H4 (cell line): Measurements from ENCODE around the gene NMT1. TPM values are rescaled to one million over a fixed set of nuclear protein-coding genes. Genes with fewer than 3 reads are reported as not detected.
A peak's percentile ranks its signal among the peaks of the same experiment; 100 is the strongest.

Source experiments
- DNase-seq: peaks from one replicate; pipeline ENCODE4 v3.0.0-alpha.2; 2015; ENCODE audit warnings: low spot score
- total RNA-seq: library from RNA; depleted of rRNA; stranded (reverse); fragments of >200 nt; shearing (Covaris generic); gene quantifications from 2 replicates; pipeline ENCODE4 v1.2.3, GENCODE V29; 2014

The NMT1 gene
- total RNA-seq, 1 experiment from 2014 or later, result 119 TPM

DNA sequence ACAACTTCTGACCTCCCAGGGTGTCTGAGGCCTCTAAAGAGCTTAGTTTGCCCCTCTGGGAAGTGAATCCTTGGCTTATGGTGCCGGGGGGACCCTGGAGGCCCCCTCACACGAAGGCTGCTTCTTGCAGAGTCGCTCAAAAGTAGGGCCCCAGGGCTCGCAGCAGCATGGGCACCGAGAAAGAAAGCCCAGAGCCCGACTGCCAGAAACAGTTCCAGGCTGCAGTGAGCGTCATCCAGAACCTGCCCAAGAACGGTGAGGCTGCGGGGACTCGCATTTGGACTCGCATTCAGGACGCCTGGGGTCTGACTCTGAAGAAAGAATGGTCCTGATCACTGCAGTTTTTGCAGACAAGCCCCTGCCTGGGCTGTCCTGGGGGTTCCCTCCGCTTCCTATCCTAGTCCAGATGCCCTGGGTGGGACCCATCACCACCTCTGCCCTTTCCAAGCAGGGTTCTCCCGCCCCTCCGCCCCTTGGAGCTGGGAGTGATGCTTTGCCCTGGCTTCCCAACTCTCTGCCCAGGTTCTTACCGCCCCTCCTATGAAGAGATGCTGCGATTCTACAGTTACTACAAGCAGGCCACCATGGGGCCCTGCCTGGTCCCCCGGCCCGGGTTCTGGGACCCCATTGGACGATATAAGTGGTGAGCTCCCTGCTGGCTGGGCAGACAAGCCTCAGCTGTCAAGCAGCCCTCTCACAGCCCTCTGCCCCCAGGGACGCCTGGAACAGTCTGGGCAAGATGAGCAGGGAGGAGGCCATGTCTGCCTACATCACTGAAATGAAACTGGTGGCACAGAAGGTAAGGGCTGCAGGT, 75.1 kb downstream of the NMT1 start:
- DNase-seq, result no peak

DNA sequence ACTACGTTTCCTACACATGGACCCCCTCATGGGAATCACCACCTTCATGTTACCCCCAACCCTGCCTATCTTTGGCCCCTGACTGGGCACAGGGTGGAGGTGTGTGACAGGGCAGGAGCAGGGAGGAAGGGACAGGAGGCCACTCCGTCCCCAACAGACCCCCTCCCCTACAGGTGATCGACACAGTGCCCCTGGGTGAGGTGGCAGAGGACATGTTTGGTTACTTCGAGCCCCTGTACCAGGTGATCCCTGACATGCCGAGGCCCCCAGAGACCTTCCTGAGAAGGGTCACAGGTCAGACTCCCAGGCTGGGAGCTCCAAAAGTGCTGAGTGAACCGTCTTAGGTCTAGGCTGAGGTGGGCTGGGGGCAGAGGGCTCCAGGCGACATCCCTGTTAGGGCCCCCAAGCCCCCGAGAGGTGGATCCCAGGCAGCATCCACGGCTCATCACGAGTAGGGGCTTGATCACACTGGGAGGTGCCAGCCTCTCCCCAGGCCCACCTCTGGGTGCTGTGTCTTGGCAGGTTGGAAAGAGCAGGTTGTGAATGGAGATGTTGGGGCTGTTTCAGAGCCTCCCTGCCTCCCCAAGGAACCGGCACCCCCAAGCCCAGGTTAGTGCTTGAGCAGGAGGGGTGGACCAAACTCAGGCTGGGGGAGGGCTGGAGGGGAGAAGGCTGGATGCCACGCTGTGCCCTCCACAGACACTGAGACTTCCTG, 75.9 kb downstream of the NMT1 start:
- DNase-seq, result no peak

DNA sequence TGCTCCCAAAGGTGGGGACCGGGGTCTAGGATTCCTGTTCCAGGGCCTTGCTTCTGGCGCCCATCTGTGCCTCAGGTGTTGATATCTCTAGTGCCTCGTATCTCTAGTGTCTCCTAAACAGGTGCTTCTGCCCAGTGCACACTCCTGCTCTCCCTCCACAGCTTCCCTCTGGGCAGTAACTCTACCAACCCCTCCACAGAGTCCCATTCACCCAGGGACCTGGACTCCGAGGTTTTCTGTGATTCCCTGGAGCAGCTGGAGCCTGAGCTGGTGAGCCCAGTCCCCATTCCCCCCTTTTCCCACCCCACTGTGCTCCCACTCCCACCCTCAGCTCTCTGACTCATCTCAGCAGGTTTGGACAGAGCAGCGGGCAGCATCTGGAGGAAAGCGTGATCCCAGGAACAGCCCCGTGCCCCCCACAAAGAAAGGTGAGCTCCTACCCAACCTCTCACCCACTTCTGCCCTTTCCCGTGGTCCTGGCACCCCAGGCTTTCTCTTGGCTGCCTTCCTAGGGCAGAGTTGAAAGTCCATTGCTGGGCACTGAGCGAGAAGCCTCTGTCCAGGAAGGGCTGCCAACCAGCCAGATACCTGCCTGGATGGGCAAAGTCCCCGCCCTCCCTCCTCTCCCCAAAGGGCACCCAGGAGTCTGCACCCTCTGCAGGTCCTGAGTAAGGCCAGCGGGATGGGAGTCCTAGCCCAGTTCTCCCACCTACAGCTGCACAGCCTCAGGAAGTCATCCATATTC, 76.6 kb downstream of the NMT1 start:
- DNase-seq, result no peak

DNA sequence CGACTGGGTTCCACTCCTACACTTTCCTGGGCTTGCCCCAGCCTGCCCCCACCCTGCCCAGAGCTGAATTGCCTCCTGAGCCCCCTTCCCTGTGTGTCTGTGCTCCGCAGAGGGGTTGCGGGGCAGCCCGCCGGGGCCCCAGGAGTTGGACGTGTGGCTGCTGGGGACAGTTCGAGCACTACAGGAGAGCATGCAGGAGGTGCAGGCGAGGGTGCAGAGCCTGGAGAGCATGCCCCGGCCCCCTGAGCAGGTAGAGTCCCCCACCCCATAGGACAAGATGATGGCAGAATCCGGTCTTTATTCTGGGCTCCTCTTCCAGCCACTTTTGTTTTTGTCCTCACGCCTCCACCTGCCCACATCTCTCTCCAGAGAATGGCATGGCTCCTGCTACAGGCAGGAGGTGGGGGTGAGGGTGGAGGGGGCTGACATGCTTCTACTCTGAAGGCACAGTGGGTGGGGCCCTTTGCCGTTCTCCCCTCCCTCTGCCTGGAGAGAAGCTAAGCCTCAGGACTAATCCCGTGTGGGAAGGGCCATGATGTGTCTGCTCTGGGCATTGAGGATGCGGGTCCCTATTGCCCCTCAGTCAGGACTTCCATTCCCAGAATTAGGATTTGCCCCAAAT, 77.9 kb downstream of the NMT1 start:
- no peak for DNase-seq

DNA sequence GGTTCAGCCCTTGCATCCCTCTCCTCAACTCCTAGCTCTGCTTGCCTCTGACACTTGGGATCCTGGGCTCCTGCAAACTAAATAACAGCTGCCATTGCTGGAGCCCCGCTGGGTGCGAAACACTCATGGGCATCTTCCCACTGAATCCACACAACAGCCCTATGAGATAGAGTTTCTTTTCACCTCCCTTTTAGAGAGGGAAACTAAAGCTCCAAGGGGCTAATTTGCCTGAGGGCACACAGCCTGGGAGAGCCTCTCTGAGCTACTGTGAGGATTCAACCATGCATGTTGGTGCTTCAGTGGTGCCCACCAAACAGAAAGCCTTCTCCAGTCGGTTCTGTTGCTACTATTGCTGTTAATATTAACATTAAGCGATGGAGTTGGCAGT, 78.4 kb downstream of the NMT1 start:
- no peak for DNase-seq

DNA sequence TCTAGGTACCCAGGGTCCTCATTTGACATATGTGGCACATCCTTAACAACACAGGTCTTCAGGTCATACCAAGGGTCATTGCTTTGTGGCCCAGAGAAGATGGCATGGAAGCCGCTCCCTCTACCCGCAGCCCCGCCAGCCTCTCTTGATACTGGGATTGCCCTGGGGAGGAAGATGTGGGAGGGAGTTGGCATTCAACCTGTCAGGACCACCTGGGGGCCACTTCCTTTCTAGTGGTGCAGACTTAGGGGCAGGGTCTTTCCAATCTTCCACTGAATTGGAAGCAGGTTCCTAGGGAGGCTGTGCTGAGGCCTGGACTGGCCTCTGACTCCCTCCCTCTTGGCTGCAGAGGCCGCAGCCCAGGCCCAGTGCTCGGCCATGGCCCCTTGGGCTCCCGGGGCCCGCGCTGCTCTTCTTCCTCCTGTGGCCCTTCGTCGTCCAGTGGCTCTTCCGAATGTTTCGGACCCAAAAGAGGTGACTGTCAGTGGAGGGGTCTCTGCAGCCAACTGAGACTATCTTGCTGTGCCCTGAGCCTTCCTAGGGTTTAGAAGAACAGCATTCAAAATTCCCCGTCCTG, 82.1 kb downstream of the NMT1 start:
- DNase-seq, result no peak

DNA sequence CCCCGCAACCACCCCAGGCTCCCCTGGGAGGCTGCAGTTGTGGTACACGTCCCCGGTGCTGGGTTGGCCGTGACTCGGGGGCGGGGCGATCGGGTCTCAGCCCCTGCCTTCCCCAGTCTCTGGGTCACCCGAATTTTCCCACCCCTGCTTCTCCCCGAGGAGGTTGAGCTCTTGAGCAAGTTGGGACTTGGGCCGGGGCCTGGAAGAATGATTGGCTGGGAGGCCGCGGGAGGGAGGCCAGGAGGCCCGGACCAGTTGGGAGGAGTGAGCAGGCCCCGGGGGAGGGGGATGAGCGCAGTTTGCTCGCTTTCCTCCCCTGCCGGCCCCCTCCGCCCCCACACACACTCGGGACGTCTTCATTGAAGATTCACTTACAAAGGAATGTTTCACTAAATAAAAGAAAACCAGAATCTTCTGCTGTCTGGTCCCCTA, 82.7 kb downstream of the NMT1 start:
- DNase-seq, result no peak

DNA sequence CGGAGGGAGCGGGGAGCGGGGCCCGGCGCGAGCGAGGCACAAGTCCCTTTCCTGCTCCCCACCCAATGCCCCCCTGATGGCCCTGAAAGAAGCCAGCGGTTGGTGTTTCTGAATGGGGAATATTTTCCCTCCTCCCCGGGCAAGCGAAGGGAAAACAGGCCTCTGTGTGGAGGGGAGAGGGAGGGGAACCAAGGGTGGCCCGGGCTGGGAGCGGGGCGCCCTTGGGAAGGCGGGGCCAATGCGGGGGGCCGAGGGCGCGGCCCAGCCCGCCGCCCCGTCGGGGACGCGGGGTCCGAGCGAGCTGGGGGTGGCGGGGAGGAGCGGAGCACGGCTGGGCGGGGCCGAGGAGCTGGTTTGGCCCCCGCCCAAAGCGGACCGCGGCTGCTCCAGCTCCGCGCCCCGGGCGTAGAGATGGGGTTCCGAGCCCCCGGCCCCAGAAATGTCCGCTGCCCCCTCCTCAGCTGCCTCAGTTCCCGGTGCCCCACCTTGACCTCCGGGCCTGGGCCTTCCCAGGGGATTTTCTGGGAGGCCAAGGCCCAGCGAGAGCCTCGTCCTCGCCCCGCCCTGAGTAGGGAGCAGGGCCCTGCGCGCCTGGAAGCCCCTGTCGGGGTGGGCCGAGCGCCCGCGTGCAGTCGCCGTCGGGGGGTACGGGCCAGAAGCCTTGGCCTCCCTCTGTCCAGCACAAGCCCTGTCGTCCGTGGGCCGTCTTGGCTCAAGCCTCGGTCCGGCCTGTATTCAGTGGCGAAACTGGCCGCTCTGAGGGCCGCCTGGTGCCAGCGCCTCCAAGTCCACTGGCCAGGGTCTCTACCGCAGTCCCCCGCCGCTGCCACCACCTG, 83.3 kb downstream of the NMT1 start:
- no peak for DNase-seq

DNA sequence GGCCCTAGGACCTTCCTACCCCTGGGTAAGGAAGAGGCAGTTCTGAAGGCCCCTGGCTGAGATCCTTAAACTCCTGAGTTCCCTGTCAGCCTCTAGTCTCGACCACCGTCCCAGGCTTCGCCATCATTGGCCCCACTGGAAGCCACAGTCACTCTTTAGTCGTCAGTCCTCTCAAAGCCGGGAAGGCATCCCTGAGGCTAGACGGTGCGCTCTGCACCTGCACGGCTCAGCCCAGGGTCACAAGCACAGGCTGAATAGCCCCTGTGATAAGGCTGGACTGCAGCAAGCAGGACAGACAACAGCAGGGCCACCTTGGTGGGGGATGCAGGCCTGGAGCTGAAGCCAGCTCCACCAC, 83.9 kb downstream of the NMT1 start:
- no peak for DNase-seq

DNA sequence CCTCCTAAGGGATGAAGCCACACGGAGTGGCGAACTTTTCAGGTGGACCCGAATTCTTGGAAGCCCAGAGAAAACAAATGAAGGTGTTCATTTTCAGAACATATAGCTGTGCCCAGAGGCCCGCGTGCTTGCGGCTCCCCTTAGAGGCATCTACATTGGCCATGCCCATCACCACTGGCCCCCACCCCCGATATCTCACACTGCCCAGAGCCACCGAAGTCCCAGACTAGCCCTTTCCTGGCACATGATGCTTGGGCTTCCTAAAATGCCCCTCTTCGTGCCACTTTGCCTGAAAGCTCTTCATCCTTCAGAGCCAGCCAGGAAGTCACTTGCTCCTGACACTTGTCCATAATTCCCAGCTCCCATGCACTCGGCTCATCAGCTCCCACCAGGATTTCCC, 85.0 kb downstream of the NMT1 start:
- DNase-seq, result no peak

DNA sequence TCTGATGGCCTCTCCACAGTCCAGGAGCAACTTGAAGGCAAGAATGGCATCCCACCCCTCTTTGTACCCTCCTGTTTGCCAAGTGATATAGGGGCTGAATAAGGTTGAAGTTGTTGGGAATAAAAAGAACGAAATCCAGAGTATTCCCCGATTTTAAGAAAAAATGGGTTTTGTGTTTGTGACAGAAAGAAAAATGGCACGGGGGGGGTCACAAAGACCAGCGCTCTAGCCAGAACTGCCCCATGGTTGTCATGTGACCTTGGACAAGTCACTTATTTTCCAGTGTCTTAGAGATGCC, 85.4 kb downstream of the NMT1 start:
- DNase-seq, result no peak

DNA sequence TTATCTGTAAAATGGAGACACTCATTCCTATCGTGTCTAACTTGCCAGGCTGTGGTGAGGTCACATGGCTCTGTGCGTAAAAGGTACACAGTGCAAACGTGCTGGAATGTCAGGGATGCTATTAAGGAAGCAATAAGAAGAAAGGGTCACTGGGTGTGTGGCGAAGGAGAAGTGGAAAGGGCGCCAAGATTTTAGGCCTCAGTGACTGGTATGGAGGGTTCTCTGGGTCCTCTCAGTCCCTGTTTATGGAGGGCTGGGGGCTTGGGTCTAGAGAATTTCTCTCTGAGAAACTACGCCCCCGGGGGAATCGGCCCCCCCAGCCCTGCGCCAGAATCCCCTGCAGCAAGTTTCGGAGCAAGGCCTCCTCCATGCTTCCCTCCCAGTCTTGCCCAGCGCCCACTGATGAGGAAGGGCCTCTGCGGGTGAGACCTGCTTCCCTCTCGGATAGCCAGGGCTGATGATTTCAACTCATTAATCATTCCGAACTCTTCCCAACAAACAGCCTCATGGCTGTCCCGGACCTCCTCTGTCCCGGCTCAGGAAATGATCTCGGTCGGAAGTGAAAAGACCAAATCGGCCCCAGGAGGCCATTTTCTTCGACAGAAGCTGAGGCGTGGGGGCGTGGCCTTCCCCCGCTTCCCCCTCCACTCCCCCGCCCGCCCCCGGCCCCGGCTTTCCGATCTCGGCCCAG, 85.9 kb downstream of the NMT1 start:
- DNase-seq, result peak; percentile 74

DNA sequence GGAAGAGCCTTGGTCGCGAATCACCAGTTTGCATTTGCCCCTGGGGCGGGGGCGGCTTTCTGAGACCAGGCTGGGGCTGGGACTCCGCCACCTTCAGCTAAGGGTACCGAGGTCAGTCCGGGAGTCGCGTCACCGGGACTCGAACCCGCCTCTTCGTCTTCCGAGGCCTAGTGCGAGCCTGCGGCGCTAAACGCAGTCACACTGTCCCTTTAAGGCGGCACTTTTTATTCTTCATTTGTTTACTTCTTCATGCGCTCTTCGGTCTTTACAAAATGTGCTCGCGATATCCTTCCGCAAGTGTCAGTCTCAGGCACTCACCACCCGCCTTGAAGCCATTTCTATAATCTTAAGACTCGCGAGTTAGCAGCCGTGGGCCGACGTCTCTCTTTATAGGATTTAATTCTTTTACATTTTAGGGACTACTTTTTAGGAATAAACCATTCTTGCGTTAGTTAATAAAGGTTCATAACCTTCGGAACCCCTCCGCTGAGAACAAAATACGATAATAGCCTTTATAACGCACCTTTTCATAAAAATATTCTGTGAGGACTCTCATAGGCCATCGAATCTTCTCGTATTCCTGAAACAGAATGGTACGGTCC, 86.6 kb downstream of the NMT1 start:
- DNase-seq, result peak; percentile 97

DNA sequence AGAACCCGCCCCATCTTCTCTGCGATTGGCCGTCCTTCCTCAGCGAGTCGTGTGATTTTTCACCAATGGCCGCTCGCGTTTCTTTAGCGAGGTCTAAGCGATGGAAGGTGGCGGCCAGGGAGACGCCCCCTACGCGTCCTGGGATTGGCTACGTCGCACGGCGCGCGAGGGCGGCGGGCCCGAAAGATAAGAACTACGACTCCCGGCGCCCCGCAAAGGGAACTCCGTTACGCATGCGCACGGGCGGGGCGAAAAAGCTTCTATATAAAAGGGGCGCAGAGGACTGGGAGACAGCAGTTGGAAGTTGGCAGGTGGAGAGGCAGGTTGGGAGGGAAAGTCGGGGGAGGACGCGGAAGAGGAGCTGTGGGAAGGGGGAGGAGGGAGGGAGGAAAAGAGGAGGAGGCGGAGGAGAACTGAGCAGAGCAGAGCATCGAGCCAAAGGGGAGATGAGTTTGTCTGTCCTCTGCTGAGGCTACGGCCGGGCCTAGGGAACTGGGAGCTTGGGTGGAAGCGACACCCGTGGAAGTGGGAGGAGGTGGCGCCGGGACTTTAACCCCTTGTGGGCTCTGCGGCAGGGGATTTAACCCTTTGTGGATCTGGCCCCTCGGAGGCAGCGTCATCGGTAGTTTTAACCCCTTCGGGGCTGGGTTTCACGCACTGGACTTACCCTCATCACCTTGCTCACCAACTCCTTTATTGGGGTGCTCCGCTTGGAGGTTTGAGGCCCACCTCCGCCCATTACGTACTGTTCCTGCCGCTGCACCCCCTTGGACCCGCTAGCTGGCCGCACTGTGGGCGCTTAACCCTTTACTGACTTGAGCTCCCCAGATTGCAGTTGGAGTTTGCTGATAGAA, 87.3 kb downstream of the NMT1 start, which contains the start of gene HEXIM1:
Gene HEXIM1, plus strand, starts transcription at position 293 of the 854 bp plus-strand sequence. CDS start 716 bp downstream, outside the sequence.
- DNase-seq, result peak; percentile 100

DNA sequence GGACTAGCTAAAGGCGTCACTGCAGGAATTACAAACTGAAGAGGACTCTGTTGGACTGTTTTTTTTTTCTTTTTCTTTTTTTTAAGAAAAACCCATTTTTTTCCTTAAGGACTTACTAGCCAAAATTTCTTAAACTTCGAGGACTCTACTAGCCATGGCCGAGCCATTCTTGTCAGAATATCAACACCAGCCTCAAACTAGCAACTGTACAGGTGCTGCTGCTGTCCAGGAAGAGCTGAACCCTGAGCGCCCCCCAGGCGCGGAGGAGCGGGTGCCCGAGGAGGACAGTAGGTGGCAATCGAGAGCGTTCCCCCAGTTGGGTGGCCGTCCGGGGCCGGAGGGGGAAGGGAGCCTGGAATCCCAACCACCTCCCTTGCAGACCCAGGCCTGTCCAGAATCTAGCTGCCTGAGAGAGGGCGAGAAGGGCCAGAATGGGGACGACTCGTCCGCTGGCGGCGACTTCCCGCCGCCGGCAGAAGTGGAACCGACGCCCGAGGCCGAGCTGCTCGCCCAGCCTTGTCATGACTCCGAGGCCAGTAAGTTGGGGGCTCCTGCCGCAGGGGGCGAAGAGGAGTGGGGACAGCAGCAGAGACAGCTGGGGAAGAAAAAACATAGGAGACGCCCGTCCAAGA, 88.0 kb downstream of the NMT1 start:
- DNase-seq, result peak; percentile 84

DNA sequence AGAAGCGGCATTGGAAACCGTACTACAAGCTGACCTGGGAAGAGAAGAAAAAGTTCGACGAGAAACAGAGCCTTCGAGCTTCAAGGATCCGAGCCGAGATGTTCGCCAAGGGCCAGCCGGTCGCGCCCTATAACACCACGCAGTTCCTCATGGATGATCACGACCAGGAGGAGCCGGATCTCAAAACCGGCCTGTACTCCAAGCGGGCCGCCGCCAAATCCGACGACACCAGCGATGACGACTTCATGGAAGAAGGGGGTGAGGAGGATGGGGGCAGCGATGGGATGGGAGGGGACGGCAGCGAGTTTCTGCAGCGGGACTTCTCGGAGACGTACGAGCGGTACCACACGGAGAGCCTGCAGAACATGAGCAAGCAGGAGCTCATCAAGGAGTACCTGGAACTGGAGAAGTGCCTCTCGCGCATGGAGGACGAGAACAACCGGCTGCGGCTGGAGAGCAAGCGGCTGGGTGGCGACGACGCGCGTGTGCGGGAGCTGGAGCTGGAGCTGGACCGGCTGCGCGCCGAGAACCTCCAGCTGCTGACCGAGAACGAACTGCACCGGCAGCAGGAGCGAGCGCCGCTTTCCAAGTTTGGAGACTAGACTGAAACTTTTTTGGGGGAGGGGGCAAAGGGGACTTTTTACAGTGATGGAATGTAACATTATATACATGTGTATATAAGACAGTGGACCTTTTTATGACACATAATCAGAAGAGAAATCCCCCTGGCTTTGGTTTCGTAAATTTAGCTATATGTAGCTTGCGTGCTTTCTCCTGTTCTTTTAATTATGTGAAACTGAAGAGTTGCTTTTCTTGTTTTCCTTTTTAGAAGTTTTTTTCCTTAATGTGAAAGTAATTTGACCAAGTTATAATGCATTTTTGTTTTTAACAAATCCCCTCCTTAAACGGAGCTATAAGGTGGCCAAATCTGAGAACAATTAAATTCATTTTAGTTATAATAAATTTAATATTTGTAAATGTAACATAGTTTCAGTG, 88.8 kb downstream of the NMT1 start:
- peak; percentile 46 for DNase-seq
